A673 (cell line): ENCODE results near the gene PAK1.

ENCODE experiments used
- EZH2 ChIP-seq: fragments of 200-600 bp; sonication (generic); IDR thresholded peaks from 2 replicates; pipeline ENCODE4 v1.6.1; 2017; ENCODE audit warnings: borderline replicate concordance, low read depth, mild to moderate bottlenecking, mixed read lengths, antibody characterized with exemption, low read length; ENCODE audit not compliant: poor library complexity, severe bottlenecking
- TF ChIP-seq, protein P1 (sequence below): fragments of 300-800, 200-600 bp; sonication (generic); conservative IDR thresholded peaks from 2 replicates; pipeline ENCODE4 v1.5.1; 2017; ENCODE audit warnings: low read depth, mild to moderate bottlenecking, antibody characterized with exemption, low read length, moderate library complexity, mixed read lengths

DNA sequence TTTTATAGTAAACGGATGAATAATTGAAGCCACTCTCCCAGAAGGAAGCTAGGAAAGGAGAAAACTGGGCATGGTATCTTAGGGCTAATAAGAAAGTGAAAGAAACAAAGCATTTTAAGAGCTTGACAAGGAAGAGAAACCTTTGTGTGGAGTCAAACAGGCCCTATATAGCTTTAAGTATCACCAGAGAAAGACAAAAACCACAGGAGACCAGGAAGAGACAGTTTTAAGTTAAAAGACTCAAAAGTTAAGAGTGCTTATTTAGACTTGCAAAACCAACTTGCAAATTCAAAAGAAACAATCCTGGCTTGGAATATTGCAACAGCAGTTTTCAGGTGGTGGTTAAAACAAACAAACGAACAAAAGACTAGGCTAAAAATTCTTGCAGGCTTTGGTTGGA lies 3.4 kb downstream of the PAK1 start:
- TF ChIP-seq, protein P1, sequence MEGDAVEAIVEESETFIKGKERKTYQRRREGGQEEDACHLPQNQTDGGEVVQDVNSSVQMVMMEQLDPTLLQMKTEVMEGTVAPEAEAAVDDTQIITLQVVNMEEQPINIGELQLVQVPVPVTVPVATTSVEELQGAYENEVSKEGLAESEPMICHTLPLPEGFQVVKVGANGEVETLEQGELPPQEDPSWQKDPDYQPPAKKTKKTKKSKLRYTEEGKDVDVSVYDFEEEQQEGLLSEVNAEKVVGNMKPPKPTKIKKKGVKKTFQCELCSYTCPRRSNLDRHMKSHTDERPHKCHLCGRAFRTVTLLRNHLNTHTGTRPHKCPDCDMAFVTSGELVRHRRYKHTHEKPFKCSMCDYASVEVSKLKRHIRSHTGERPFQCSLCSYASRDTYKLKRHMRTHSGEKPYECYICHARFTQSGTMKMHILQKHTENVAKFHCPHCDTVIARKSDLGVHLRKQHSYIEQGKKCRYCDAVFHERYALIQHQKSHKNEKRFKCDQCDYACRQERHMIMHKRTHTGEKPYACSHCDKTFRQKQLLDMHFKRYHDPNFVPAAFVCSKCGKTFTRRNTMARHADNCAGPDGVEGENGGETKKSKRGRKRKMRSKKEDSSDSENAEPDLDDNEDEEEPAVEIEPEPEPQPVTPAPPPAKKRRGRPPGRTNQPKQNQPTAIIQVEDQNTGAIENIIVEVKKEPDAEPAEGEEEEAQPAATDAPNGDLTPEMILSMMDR = no peak
- no peak for TF ChIP-seq EZH2
